Measurements from ENCODE around the gene LEMD2.

DNA sequence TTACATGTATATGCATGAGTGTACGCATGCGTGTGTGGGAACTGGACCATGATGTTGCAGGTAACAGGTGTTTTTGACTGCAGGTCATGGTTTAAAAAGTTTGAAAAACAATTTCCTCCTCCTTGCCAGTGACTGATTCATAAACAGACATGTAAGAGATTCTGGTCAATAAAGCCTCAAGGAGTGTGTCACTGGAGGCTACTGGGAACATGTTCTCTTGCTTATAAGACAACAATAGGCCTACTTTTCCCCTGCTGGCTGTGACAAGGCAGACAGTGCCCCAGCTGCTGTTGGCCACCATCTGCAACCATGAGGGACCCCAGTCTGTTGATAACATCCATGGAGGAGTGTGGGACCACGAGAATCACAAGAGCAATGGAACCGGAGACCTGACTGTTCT lies 12.7 kb downstream of the LEMD2 start:
- TF ChIP-seq, protein P1, sequence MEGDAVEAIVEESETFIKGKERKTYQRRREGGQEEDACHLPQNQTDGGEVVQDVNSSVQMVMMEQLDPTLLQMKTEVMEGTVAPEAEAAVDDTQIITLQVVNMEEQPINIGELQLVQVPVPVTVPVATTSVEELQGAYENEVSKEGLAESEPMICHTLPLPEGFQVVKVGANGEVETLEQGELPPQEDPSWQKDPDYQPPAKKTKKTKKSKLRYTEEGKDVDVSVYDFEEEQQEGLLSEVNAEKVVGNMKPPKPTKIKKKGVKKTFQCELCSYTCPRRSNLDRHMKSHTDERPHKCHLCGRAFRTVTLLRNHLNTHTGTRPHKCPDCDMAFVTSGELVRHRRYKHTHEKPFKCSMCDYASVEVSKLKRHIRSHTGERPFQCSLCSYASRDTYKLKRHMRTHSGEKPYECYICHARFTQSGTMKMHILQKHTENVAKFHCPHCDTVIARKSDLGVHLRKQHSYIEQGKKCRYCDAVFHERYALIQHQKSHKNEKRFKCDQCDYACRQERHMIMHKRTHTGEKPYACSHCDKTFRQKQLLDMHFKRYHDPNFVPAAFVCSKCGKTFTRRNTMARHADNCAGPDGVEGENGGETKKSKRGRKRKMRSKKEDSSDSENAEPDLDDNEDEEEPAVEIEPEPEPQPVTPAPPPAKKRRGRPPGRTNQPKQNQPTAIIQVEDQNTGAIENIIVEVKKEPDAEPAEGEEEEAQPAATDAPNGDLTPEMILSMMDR (IDR thresholded peaks at IDR 0.05; ENCODE audit: low read length) = no peak
- TF ChIP-seq EZH2 (IDR thresholded peaks at IDR 0.05; ENCODE audit: borderline replicate concordance, low read length) = no peak

Data from OCI-LY1 (cell line).